ENCODE measurements around the gene FHOD3.
A peak's percentile ranks its signal among the peaks of the same experiment; 100 is the strongest.

The FHOD3 gene

DNA sequence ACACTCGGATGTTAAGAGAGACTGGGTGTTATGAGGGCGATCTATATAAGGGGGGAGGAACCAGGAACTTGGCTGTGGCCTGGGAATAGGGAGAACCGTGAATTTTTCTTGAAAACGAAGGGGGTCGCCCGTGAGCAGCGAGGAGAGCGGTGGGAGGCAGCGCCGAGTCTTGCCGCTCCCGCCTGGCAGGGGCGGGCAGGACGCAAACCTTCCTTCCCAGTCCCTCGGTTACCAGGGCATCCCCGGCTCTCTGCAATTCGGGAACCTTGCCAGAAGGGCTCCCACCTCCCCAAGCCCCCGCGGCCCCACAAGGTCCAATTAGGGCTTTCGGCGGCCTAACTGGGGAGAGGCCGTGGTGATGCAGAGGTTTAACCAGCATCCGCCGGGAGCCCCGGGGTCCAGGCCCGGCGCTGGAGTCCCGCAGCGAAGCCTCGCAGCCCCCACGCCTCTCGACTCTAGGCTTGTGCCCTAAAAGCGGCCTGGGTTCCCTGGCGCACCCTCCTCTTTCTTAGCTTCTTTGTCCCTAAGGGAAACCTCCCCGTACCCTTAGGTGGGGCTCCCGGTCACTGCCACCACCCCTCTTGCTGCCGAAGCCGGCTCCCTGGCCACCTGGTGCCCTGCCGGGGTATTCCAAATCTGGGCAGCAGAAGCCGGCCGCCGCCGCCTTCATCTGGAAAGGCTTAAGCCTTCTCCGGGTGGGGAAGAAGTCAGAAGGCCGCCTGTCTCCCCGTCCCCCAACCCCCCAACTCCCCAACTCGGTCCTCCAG lies 680 bp upstream of the FHOD3 start:
- DNase-seq, result peak; percentile 79

DNA sequence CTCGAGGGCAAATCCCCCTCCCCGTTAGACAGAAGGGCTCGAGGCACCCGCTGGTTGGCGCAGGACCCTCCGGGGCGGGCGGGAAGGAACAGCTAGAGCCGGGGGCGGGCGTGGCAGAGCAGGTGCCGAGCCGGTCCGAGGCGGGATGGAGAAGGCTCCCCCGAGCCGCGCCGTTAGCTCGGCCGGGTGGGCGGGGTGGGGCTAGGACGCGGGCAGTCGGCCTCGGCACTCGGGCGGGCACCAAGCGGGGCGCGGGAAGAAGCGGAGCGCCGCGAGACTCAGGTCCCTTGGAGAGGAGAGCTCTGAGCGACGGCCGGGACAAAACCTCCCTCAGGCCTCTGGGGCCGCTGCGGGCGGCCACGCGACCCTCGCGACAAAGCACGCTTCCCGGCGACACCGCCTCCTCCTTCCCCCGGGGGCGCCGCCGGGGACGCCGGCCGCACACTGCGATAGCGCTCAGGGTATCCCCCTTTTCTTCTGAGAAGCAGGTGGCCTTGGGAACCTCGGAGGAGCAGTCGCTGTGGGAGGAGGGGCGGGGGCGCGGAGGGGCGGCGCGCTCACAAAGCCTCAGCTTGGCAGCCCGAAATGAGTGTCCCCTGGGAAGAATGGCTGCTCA lies 721 bp downstream of the FHOD3 start:
- DNase-seq, result no peak

- DNase-seq, result no peak
Observed at GRCh38 chr18:36299015-36299414, 1.5 kb downstream of the FHOD3 start.

GRCh38 chr18:36300211-36300610 lies 2.7 kb downstream of the FHOD3 start:
- DNase-seq, result no peak

- no peak for DNase-seq
Observed at GRCh38 chr18:36301884-36302283, 4.4 kb downstream of the FHOD3 start.

DNA sequence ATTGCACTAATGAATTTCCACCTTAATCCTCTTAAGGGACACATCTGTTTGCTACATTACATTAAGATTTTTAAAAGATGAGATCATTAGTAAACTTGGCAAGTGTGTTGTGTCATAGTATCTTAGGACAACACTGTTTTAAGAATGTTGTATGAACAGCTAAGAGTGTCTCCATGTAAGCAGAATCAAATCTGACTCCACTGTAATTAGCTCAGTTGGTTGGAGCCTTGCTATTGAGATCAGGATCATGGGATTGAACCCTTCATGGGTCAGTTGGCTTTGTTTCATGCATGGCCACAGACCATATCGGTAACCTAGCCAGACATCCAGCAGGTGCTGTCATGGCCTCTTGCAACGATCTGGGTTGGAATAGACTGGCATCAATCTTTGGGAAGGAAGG lies 5.2 kb downstream of the FHOD3 start:
- DNase-seq, result no peak

DNA sequence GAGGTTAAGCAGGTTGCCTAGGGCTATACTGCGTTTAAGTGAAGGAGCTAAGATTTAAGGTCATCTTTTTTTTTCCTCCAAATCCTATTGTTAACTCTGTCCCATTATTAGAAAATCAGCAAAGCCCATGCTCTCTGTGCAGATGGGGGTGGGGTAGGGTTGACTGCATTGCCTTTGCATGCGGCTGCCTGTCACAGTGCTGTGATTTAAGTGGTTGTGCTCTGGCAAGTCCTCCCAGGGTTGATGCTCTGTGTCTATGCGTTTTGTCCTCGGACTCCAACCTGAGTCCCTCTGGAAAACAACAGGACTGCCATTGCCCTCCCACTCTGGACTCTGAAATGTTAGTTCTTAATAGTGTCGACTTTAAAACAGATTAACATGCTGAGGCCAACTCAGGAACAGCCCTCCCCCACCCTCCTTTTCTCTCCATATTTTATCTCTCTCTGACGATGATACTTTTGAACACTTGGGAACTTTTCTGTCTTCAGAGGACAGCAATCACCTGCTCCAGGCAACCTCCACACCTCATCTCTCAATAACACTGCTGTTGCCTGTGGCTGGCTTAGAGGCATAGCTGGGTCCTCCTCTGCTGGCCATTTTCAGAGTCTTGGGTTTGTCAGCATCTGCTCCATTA lies 5.8 kb downstream of the FHOD3 start:
- no peak for DNase-seq

GRCh38 chr18:36304723-36305122 lies 7.2 kb downstream of the FHOD3 start:
- no peak for DNase-seq

GRCh38 chr18:36305375-36305774 lies 7.9 kb downstream of the FHOD3 start:
- DNase-seq, result no peak

GRCh38 chr18:36307513-36307912 lies 10.0 kb downstream of the FHOD3 start:
- no peak for DNase-seq

GRCh38 chr18:36308711-36309435 lies 11.4 kb downstream of the FHOD3 start:
- DNase-seq, result no peak

- no peak for DNase-seq
Observed at GRCh38 chr18:36309436-36310391, 12.2 kb downstream of the FHOD3 start.

DNA sequence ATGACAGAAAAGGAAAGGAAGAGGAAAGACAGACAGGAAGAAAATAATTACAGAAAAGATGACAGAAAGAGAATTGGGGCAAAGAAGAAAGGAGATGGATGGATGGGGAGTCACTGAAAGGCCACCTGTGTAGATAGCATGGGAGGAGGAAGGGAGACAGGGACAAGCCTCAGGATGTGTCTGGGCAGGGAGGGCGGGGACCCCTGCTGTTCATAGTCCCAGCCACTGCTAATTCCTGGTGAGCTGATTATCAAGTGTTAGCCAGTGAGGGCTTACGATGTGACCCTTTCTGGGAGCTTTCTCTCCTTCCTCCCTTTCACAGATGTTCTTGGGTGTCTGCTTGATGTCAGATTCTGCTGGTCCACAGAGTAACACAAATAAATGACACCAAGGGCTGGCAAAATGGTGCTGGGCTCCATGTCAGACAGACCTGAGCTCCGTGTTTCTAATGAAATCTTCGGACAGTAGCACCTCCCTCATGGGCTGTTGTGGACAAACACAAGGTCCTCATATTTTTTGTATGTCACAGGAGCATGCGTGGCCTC lies 13.6 kb downstream of the FHOD3 start:
- no peak for DNase-seq

GRCh38 chr18:36312806-36313395 lies 15.4 kb downstream of the FHOD3 start:
- no peak for DNase-seq

DNA sequence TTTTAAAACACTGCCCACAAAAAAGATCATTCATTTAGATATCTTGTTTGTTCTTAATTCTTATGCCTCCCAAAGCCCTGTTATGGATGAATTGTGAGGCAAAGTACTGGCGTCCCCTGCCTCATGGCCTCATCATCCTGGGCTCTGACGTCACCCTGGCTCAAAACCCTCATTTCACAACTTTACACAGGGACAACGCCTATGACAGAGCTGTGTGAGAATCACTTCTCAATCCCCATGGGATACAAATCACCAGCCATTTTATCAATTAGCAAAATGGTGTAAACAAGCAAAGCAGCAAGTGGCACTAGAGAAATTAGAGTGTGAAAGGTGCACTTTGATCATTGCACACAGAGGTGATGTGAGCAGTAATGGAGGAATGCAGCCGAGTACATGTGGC lies 16.6 kb downstream of the FHOD3 start:
- DNase-seq, result no peak

GRCh38 chr18:36314754-36315153 lies 17.2 kb downstream of the FHOD3 start:
- no peak for DNase-seq

DNA sequence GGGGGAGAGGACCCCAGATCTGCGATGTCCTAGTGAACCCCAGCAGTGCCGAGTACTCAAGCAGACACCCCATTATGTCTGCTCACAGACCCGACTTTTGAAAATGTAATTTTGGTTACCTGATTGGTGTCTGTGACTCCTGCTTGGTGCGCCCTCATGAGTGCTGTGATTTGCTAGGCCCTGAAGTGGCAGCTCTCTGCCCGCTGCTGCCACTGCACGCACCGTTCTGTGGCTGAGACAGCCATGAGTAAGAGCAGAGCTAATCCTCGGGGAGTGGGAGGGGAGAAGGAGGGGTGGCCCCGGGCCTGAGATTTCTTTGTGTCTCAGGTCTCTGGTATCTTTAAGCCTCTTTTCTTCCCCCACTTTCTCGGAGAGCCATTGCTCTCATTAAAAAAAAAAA lies 18.2 kb downstream of the FHOD3 start:
- no peak for DNase-seq

GRCh38 chr18:36316246-36316645 lies 18.7 kb downstream of the FHOD3 start:
- DNase-seq, result no peak

DNA sequence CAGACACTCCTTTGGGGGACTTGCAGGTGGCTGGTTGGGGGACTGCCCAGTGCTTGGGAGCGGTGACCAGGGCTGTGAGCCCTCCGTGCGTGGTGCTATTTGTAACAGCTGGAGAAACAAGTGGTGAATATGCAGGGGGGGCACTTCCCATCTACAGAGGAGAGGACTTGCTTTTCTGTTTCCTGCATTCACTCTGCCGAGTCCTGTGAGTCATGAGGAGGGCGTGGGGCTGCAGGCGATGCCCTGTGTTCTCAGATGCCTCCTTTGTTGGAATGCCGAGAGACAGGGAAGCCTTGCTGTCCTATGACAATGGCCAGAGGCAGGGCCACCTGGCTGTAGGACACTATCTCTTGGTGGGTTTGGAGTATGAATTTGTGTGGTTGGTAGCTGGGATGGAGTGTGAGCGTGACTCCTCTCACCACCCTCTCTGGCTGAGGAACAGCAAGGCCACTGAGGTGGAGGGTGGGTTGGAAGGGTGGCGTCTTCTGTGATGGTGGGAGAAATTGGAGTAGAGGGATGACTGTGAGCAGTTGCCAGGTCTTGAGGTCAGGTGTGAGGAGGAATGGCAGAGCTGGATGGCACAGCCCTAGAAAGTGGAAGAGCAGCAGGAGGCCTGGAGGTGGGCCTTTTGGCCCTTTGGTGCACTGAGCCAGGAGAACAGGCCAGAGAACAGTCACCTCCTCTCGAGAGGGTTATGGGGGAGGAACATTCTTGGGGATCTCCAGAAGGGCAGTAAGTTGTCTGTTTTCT lies 24.3 kb downstream of the FHOD3 start:
- no peak for DNase-seq

GRCh38 chr18:36322408-36322728 lies 24.9 kb downstream of the FHOD3 start:
- DNase-seq, result no peak

- no peak for DNase-seq
Observed at GRCh38 chr18:36322734-36323133, 25.2 kb downstream of the FHOD3 start.
